Glomerular visceral epithelial cell (primary cell): ENCODE results near the gene RPP30.

Experiments used
- DNase-seq: peaks from one replicate; pipeline ENCODE4 v3.0.0-alpha.2; 2016; ENCODE audit errors: extremely low spot score

RPP30 gene

GRCh38 chr10:90871766-90872647 lies at the start of gene RPP30:
RPP30 (plus strand) TSS chr10:90871974; CDS start chr10:90871987, 13 bp downstream.
- DNase-seq, result peak; percentile 77

DNA sequence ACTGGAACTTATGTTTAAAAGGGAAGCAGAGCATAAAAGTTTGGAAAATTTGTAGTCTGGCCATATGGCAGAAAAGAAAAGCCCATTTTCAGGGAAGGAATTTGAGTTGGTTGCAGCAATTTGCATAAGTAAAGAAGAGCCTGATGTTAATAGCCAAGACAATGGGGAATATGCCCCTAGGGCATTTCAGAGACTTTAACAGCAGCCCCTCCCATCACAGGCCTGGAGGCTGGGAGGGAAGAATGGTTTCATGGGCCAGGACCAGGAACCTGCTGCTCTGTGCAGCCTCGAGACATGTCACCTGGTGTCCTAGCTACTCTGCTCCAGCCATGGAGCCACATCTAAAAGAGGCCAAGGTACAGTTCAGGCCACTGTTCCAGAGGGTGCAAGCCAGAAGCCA lies 49.3 kb upstream of the RPP30 start:
- DNase-seq, result no peak

DNA sequence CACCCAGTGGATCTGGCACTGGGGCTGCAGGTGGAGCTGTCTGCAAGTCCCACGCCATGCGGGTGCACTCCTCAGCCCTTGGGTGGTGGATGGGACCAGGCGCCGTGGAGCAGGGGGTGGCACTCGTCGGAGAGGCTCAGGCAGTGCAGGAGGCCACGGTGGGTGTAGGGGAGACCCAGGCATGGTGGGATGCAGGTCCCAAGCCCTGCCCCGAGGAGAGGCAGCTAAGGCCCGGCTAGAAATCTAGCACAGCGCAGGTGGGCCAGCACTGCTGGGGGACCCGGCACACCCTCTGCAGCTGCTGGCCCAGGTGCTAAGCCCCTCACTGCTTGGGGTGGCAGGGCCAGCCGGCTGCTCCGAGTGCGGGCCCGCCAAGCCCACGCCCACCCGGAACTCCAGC lies 39.7 kb upstream of the RPP30 start:
- no peak for DNase-seq

GRCh38 chr10:90834326-90834725 lies 37.4 kb upstream of the RPP30 start:
- no peak for DNase-seq

DNA sequence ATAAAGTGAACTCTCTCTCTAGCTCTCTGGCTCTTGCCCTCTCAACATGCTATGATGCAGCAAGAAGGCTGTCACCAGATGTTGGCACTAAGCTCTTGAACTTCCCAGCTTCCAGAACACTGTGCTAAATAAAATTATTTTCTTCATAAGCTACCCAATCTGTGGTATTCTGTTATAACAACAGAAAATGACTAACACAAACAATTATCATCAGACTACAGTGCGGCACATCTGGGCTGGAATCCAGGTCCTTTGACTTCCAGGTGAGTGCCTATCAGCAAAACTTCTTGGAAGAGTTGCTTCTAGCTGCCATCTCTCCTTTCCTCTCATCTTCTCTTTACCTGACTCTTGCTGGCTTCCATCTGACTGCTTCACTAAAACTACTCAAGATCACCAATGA lies 34.3 kb upstream of the RPP30 start:
- no peak for DNase-seq

GRCh38 chr10:90842725-90843124 lies 29.0 kb upstream of the RPP30 start:
- no peak for DNase-seq

GRCh38 chr10:90845726-90846125 lies 26.0 kb upstream of the RPP30 start:
- no peak for DNase-seq

DNA sequence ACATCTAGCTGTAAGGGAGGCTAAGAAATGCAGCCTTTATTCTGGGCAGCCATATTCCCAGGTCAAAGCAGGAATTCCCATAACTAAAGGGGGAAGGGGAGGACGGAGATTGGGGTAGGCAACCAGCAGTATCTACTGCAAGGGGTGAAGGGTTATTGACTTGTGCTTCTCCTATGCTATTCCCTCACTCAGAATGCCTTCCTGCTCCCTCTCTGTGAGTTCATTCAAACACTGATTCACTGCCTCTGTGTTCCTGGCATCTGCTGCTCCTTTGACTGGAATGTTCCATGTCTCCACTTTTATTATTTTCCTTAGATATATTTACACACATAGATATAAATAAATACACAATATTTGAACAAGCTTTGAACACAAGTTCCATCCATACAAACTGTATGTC lies 25.0 kb upstream of the RPP30 start:
- DNase-seq, result no peak

GRCh38 chr10:90847436-90847835 lies 24.3 kb upstream of the RPP30 start:
- no peak for DNase-seq

- DNase-seq, result no peak
Observed at GRCh38 chr10:90849956-90850749, 21.6 kb upstream of the RPP30 start.

DNA sequence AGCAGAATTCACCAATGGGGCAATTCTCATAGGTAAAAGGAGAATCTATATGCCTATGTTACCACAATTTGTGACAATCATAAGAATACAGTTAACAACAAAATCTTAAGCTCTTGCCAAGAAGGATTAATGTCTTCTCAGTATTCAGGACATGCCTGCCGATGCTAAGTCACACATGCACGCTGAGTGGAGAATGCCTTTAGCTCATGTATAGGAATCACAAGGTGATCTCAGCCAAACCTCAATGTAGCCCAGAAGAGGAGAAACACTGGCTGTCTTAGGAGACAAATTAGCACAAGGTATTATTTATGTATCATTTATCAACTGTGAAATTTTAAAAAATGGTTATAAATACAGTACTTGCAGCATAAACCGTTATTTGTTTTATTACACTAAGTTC lies 16.6 kb upstream of the RPP30 start:
- DNase-seq, result no peak

GRCh38 chr10:90856261-90856660 lies 15.5 kb upstream of the RPP30 start:
- no peak for DNase-seq

- DNase-seq, result no peak
Observed at GRCh38 chr10:90856964-90857634, 14.7 kb upstream of the RPP30 start.

GRCh38 chr10:90857635-90858460 lies 13.9 kb upstream of the RPP30 start, which contains the start of gene HTR7:
HTR7 (minus strand) TSS chr10:90858039; CDS start chr10:90857671, 368 bp downstream.
- peak; percentile 43 for DNase-seq

GRCh38 chr10:90858461-90858968 lies 13.3 kb upstream of the RPP30 start:
- no peak for DNase-seq

DNA sequence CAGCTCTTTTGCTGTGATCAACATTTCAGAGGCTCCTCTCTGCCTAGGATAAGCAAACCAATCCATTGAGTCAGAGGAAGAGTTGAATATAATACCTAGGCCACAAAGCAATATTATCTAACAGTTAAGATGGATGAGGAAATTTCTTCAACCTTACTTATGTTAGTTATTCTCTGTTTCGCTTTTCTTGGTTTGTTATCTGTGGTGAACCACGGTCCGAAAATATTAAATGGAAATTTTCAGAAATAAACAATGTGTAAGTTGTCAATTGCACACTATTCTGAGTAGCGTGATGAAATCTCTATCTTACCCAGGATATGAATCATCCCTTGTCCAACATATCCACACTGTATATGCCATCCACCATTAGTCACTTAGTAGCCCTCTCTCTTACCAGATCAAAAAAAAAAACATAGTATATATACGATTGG lies 12.4 kb upstream of the RPP30 start:
- peak; percentile 39 for DNase-seq

GRCh38 chr10:90860790-90861189 lies 11.0 kb upstream of the RPP30 start:
- DNase-seq, result no peak

DNA sequence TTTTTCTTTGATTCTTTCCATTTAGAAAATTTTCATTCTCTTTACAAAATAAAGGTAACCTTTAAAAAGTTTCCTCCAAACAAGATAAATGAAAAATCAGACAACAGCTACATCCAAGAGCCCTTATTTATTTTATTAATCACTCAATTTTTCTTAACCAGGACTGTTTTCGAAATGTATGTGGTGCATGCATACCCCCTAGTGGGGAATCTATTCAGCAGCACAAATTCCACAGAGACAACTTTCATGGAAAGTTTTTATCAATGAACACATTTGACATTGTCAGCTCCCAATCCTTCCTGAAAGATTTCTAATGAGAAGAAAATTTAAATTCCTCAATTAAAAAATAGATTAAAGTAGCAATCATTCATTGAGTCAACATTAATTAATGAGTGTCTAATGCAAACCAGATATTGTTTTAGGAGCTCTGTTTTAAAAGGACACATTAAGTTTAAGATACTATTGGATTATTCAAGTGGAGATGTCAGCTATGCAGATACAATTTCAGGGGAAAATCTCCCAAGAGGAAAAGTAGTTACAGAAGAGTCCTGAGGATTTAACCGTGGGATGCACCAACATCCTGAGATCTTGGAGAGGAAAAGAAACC lies 8.8 kb upstream of the RPP30 start:
- DNase-seq, result peak; percentile 26

GRCh38 chr10:90865401-90865800 lies 6.4 kb upstream of the RPP30 start:
- DNase-seq, result no peak

GRCh38 chr10:90866050-90866598 lies 5.7 kb upstream of the RPP30 start:
- DNase-seq, result no peak
